ENCODE measurements around the gene CSAD.
"Not testable (repeated sequence)": the region's sequence is repeated elsewhere in the genome, so short reads cannot be mapped to it uniquely, and the experiment has no call there.

CSAD gene

DNA sequence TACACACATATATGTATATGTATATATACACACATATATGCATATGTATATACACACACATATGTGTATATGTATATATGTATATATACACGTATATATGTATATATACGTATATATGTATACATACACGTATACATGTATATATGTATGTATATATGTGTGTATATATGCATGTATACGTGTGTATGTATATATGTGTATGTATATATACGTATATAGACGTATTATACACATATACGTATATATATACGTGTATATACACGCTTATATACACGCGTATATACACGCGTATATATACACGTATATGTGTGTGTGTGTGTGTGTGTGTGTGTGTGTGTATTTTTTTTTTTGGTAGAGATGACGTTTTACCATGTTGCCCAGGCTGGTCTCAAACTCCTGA is 33.1 kb downstream of the CSAD start:
- no peak for DNase-seq (ENCODE audit: low read depth in 2 of 2)

GRCh38 chr12:53147181-53147580 is 33.5 kb downstream of the CSAD start:
- no peak for DNase-seq (ENCODE audit: low read depth in 2 of 2)

GRCh38 chr12:53145383-53146260 is 35.1 kb downstream of the CSAD start:
- no peak for DNase-seq (ENCODE audit: low read depth in 2 of 2)

DNA sequence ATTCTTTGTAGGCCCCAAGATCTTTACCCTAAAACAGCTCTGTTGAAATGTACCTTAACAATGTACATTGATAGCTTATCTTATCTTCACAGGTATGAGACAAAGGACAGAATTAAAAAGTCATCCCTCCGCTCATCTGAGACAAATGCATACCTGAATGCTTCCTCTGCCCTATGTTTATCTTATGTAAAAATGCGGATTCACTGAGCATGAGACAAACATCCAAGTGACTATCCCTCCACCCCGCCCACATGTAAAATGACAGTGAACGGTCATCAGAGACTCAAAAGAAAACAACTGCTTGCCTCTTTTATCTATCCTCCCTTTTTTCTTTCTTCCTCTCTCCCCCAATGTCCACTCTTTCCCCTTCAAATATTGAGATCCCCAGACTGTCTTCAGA is 37.4 kb downstream of the CSAD start:
- no peak for DNase-seq (ENCODE audit: low read depth in 2 of 2)

- no peak for DNase-seq (ENCODE audit: low read depth in 2 of 2)
These were observed 47.0 kb downstream of the CSAD start for GRCh38 chr12:53133722-53134121.

DNA sequence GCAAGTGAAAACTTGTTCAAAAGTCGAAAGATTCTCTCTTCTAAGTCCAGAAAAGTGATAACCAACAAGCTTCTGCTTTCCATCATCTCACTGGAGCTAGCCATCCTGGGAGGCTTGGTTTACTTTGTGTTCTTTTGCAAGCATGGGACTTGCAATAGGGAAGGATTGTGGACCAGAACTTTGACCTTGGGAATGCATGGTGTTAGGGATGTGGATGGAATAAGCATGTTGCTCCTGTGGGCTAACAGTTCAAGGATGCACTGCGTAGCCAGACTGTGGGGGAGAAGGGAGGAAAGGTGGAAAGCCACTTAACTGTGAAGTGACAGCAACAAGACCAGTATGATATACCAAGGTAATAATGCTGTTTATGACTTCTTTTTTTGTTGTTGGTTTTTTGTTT is 48.9 kb downstream of the CSAD start:
- no peak for DNase-seq (ENCODE audit: low read depth in 2 of 2)

DNA sequence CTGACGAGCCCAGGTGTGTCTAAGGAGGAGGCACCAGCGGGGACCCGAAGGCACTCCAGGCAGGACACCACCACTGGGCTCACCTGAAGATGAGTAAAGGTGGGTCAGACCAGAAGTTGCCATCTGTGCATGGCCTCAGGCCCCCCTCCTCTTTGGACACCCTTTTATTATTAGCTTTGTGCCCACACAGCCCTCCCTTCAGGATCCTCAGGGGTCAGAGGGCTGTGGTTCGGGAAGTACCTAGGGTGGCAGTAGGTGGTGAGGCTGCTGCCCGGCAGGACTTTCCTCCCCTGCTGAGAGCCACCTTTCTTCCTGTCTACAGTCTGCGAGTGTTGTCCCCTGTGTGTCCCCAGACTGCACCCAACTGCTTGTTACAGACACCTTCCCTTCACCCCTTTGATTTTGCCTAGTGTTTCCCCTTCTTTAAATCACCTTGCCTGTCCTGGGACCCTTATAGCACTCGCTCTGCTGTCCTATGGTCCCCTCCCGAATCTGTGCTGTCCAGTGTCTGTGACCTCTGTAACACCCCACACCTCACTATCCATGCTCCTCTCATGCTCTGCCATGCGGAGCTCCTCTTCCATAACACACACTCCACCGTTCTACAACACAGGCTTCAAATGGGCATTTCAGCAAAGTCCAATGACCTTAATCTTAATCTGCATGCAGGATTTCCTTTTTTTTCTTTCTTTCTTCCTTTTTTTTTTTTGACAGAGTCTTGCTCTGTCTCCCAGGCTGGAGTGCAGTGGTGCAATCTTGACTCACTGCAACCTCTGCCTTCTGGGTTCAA is 51.8 kb downstream of the CSAD start:
- no peak for DNase-seq (ENCODE audit: low read depth in 2 of 2)

- no peak for DNase-seq (ENCODE audit: low read depth in 2 of 2)
These were observed 53.6 kb downstream of the CSAD start for GRCh38 chr12:53127169-53127568.

DNA sequence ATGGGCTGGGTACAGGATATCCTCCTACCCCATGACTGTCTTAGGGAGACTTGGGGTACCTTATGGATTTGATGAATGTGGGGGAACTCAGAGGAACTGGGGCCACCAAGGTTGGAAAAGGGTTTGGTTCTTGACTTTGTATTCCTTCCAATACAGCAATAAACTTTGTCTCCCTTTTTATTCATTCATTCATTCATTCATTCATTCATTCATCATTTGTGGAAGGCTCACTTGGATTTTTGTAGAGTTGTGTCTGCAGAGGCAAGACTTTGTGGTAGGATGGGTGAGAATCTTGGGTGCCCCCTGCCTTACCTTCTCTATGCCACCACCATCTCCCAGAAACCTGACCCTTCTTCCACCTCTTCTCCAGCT is 56.4 kb downstream of the CSAD start:
- no peak for DNase-seq (ENCODE audit: low read depth in 2 of 2)

DNA sequence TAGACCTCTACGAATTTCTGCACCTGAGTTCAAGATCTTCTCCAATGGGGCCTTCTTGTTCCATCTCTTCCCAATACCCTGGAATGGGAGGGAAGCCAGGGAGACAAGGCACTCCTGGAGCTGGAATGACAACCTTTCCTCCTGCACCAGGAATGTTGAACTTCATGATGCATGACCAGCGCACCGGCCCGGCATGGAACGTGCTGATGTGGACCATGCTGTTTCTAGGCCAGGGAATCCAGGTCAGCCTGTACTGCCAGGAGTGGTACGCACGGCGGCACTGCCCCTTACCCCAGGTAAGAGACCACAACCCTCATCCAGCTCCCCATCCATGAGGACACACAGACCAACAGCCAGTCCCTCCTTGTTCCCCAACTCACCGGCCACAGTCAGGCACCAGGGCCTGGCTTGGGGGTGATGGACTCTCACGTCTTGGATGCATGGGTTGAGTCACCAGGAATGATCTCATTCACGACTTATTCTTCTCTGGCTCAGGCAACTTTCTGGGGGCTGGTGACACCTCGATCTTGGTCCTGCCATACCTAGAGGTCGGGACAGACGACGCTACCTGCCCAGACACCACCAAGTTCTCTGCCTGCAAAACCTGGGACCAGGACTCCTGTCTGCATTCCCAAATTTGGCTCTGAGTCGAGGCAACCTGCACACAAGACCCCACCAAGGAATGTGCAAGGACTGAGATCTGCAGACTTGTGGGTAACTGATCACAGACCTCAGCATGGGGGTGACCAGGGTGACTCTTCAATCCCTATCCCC is 57.0 kb downstream of the CSAD start:
- DNase-seq (ENCODE audit: low read depth in 2 of 2) = no peak

- no peak for DNase-seq (ENCODE audit: low read depth in 2 of 2)
These were observed 57.7 kb downstream of the CSAD start for GRCh38 chr12:53122961-53123468.

DNA sequence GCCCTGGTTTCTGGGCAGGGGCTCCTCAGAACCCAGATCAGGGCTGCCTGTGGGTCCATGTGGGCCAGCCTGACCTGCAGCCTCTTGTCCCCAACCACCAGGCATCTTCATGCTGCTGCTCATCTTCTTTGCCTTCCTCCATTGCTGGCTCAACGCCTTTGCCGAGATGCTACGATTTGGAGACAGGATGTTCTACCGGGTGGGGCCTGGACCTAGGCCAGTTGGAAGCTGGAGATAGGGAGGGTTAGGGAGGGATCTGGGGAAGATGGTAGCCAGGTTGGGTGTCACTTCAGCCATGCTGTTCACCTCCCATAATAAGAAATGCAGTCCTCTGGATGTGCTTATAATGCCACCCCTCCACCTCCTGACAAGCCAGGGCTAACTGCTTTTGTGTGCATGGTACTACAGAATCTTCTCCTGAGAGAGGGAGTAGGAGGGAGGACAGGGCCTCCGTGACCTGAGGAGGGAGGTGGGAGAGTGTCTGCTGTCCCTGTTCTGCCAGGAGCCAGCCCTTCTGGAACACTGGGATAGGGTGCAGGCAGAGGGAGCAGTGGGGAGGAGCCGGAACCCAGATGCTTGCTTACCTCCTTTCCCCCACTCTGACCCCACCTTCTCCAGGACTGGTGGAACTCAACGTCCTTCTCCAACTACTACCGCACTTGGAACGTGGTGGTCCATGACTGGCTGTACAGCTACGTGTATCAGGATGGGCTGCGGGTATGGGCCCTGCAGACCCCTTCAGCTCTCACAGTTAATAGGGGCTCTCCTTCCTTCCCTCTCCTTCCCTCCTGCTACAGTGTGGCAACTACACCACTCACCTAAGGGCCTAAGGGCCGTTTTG is 59.8 kb downstream of the CSAD start:
- DNase-seq (ENCODE audit: low read depth in 2 of 2) = no peak

DNA sequence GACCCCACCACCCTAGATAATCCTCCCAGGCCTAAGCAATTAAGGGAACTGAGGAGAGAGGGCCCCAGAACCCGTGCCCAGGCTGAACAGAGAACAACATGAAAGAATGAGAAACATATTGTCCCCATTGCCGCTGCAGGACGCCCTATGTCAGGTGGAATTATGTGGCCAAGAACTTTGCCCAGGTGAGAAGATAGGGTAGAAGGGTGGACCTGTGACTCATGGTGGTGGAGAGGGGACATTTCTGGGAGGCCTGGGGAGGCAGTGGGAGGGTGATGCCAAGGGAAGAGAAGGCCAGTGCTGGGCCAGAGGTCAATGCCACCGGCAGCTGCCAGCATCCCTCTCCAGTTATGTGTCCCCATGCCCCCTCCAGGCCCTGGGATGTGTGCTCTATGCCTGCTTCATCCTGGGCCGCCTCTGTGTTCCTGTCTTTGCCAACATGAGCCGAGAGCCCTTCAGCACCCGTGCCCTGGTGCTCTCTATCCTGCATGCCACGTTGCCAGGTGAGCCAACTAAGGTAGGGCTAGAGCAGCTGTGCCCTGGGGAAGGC is 61.9 kb downstream of the CSAD start:
- DNase-seq (ENCODE audit: low read depth in 2 of 2) = no peak

DNA sequence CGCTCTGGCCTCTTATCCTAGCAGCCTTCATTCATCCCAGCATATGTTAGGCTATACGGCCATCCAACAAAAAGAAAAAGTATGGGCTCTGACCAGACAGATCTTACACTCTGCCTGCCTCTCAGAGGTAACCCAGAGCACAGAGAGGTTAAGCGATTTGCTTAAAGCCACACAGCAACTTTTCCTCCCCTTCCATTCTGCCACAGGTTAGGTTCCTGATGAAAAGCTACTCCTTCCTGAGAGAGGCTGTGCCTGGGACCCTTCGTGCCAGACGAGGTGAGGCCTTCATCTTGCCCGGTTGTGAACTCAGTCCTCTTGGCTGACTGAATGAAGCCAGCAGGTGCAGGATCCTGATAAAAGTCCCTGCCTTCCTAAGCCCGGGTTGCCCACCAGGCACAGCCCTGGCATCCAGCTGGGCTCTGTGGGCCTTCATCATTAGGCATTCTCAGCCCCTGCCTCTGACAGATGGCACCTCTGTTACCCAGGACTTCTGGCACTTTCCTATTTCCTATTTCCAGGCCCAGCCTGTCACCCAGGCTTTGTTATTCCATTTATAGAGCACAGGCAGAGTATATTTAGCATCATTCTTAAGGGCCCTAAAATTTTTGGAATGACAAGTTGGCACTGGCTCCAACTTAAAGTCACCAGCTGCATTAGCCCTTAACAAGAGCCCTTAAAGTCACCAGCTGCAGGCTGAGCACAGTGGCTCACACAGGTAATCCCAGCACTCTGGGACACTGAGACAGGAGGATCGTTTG is 64.7 kb downstream of the CSAD start:
- DNase-seq (ENCODE audit: low read depth in 2 of 2) = no peak

DNA sequence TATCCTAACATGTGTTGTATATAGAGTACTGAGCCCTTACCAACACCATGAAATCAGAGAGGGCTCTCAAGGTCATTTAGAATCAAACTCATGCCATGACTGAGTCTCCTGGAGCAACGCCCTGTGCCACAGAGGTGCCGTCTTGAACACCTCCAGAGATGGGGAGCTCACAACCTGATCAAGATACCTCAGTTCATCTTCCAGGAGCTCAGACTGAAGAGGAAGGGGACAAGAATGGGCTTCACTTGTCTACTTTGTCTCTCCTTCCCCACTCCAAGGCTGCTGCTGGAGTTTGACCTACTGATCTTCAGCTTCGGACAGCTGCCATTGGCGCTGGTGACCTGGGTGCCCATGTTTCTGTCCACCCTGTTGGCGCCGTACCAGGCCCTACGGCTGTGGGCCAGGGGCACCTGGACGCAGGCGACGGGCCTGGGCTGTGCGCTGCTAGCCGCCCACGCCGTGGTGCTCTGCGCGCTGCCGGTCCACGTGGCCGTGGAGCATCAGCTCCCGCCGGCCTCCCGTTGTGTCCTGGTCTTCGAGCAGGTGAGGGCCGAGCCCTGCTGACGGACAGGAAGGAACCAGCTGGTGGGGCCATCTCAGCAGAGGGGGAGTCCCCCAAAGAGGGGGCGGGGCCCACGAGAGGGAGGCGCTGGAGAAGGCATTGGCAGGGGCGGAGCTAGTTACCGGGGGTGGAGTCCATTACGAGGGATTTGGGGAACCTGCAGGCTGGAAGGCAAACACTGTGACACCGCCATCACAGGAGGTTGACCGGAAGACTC is 65.4 kb downstream of the CSAD start:
- DNase-seq (ENCODE audit: low read depth in 2 of 2) = no peak

GRCh38 chr12:53113951-53114350 is 66.8 kb downstream of the CSAD start:
- no peak for DNase-seq (ENCODE audit: low read depth in 2 of 2)

DNA sequence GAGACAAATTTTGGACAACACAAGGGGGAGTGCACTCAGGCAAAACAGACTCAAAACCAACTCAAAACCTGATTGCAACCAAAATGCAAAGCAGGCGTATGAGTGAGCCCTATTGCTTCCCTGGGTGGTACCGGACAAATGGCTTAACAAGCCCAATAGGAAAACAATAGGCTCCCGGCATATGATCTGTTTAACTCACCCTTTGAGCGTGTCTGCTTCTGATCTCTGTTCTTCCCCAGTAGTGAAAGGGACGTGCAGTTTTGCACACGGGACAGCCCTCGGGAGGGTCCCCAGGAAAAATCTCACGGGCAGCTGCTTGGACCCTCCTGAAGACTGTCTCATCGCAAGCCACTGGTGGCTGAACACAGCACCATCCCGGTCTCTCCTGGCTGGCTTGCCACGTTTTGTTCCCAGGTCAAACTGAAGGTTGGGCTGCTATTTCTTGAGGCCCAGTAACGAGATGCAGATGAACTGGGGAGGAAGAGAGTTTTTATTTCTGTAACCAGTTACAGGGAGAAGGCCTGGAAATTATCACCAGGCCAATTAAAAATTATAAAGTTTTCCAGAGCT is 67.5 kb downstream of the CSAD start:
- DNase-seq (ENCODE audit: low read depth in 2 of 2) = no peak

GRCh38 chr12:53112431-53112830 is 68.3 kb downstream of the CSAD start:
- not testable (repeated sequence) for DNase-seq (ENCODE audit: low read depth in 2 of 2)
